Measurements from ENCODE around the gene WIZ.
A peak's percentile ranks its signal among the peaks of the same experiment; 100 is the strongest.
"Not testable (repeated sequence)": the region's sequence is repeated elsewhere in the genome, so short reads cannot be mapped to it uniquely, and the experiment has no call there.

WIZ gene

GRCh38 chr19:15429825-15430467 is 19.8 kb downstream of the WIZ start:
- no peak for DNase-seq (ENCODE audit: low read depth in 2 of 3, low spot score in 2 of 3)

GRCh38 chr19:15428956-15429824 is 20.6 kb downstream of the WIZ start:
- no peak for DNase-seq (ENCODE audit: low read depth in 2 of 3, low spot score in 2 of 3)

DNA sequence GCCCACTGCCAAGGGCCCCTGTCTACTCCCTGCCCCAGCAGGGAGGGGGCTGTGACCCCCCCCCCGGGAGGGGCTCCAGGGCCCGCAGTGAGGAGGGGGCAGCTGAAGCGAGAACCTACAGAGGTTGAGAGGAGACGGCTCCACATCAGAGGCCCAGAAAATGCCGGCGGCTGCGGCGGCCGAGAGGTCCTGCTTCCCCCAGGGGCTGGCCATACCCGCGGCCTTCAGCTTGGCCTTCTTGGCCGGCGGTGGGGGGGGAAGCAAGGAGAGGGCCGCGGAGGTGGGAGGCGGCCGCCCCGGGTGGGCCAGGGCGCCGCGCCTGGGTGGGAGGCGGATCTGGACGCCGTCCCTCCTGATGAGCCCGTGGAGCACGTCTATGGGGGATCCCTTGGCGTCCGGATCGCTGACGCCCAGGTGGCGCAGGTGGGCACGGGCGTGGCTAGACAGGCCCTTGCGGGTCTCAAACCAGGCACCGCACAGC is 21.7 kb downstream of the WIZ start:
- no peak for DNase-seq (ENCODE audit: low read depth in 2 of 3, low spot score in 2 of 3)

DNA sequence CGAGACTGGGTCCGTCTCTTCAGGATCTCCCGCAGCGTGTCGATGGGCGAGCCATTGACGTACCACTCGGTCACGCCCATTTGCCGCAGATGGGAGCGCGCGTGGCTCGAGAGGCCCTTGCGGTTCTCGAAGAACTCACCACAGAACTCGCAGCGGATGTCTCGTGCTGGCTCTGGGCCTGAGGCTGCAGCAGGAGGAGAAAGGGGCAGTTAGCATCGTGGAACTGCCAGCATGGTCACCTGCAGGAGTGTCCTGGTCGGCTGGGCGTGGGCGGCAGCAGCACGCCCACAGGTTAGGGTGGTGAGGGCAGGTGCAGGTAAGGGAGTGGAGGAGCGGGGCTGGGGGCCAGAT is 22.4 kb downstream of the WIZ start:
- DNase-seq (ENCODE audit: low read depth in 2 of 3, low spot score in 2 of 3), result no peak

GRCh38 chr19:15426485-15427349 is 23.0 kb downstream of the WIZ start:
- no peak for DNase-seq (ENCODE audit: low read depth in 2 of 3, low spot score in 2 of 3)

DNA sequence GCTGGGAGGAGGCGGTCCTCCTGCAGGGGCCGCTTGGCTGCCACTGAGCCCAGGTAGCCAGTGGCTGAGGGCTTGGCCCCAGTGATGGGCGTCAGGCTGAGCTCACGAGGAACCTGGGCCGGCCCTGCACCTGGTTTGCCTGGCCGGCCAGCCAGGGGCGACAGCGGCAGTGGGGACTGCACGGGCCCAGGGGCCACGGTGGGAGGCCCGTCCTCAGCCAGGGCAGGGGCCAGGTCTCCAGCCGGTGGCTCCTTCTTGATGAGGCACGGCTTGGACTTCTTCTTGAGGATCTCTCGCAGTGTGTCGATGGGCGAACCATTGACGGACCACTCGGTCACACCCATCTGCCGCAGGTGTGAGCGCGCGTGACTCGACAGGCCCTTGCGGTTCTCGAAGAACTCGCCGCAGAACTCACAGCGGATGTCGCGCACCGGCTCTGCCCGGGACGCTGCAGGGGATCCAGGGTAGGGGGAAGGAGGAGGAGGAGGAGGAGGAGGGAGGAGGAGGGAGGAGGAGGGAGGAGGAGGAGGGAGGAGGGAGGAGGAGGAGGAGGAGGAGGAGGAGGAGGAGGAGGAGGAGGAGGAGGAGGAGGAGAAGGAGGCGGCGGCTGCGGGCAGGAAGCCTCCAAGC is 24.3 kb downstream of the WIZ start:
- DNase-seq (ENCODE audit: low read depth in 2 of 3, low spot score in 2 of 3), result no peak

DNA sequence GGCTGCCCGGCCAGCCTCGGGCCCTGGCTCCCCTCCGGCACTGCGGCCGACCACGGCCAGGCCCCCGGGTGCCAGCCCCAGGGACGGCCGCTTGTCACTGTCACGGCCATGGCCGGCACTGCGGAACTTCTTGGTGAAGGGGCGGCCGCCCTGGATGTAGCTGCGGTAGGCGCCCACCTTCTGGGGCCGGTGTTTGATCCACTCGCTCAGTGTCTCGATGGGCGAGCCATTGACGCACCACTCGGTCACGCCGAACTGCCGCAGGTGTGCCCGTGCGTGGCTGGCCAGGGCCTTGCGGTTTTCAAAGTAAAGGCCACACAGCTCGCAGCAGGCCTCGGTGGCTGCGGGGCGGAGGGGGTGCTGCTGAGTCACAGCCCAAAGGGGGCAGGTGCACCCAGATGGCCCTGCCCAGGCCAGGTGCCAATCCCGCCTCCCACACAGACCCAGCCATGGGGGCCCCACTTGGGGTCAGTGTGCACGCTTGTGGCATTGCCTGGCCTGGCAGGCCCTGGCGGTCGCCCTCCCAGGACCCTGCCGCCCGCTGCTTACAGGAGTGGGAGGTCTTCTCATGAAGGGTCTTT is 25.0 kb downstream of the WIZ start:
- no peak for DNase-seq (ENCODE audit: low read depth in 2 of 3, low spot score in 2 of 3)

DNA sequence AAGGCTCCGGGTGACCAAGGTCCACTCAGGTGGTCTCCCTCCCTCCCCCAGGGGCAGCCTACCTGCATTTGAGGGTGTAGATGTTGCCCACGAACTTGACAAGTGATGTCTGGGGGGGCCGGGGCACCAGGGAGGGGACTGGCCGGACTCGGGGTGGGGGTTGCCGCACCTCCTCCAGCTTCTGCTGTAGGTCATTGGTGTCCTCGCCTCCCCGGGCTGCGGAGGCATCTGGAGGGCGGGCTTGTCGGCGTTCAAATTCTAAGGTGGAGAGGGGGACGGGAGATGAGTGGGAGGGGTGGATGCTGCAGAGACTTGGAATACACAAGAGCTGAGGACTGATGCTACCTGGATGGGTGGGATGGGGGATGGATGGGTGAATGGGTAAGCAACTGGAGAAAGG is 25.6 kb downstream of the WIZ start:
- DNase-seq (ENCODE audit: low read depth in 2 of 3, low spot score in 2 of 3), result no peak

DNA sequence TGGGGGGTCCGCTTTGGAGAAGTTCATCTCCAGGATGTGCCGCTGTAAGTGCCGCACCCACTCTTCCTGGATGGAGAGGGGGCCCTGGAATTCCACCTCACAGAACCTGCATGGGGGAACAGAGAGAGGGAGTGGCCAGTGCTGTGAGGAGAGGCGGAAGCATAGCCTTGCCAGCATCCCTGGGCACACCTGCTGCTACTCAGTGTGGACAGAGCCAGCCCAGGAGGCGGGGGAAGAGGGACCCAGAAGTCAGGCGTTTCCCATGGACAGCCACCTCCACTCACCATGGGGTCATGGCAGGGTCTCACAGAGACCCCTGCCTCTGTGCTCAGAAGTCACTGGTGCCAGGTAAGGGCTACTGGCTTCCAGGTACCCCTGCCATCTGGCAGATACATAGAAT is 26.6 kb downstream of the WIZ start:
- no peak for DNase-seq (ENCODE audit: low read depth in 2 of 3, low spot score in 2 of 3)

DNA sequence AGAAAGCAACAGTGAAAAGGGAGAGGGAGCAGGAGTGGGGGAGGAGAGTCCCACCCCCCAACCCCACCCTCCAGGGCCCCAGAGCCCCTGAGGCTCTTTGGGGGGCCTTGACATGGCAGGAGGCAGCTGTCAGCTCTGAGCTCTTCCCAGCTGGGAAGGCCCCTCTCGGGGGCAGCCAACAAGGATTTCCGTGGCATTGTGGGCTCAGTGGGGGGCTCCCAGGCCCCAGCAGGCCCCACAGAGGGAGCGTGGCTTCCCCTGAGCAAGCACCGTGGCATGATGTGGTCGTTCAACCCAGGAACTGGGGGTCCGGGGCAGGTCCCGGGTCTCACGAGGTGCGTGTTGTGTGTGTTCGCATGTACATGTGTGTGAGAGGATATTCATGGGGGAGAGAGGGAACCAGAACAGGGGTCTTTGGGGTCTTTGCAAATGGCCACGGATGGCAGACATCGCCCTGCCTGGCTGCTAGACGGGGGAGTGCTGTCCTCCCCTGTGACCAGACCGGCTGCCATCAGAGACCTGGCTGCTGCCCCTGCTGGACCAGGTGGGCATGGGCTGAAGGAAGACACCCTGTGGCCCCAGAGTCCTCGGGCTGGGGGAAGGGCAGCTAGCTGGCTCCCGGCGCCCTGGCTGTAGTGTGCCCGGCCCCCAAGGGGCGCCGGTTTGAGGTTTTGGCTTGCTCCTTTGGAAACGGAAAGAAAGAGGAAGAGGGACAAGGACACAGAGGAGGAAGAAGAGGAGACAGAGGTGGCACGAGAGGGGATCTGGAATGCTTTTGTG is 27.3 kb downstream of the WIZ start:
- no peak for DNase-seq (ENCODE audit: low read depth in 2 of 3, low spot score in 2 of 3)

DNA sequence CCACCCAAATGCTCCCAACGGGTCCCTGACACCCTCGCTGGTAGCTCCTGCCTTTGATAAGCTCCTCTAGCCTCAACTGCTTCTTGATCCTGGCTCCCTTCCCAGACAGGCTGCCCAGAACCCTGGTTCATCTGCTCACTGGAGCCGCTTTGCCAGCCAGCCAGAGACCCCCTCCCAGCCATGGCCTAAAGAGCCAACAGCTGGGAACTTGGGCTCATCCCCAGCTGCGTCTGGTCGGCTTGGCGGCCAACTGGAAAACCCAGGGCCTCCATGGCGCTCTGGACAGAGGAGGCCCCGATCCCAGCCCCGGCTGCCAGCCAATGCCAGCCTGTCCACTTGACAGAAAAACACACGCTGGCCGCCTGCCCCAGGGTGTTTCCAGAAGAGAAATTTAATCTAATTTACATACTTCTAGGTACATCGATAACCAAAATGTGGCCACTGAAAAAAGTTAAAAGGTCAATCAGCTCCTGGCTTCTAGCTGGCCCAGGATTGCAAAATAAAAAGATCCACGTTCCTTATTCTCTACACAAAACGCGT is 28.0 kb downstream of the WIZ start:
- DNase-seq (ENCODE audit: low read depth in 2 of 3, low spot score in 2 of 3), result no peak

DNA sequence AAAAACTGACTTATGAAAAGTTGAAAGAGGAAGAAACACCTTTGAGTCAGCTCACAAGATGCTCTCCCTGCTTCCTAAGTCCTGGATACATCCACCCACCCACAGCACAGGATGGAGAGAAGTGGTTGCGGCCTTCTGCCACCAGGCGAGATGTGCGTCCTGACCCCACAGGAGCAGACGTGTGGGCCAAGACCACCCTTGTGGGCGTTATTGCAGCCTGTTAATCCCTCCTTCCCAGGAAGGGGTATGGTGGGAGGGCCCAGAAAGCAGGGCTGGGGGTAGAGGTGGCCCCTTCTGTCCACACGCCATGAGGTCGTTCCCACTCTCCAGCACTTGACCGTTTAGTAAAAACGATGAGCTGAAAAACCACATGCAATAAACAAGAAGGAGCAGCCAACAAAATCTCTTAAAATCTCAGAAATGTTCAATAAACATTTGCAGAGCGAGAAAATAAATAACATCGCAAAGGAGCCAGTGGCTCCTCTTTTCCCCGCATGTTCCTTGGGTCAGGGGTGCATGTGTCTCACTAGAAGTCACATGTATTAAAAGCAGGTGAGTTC is 28.5 kb downstream of the WIZ start:
- no peak for DNase-seq (ENCODE audit: low read depth in 2 of 3, low spot score in 2 of 3)

DNA sequence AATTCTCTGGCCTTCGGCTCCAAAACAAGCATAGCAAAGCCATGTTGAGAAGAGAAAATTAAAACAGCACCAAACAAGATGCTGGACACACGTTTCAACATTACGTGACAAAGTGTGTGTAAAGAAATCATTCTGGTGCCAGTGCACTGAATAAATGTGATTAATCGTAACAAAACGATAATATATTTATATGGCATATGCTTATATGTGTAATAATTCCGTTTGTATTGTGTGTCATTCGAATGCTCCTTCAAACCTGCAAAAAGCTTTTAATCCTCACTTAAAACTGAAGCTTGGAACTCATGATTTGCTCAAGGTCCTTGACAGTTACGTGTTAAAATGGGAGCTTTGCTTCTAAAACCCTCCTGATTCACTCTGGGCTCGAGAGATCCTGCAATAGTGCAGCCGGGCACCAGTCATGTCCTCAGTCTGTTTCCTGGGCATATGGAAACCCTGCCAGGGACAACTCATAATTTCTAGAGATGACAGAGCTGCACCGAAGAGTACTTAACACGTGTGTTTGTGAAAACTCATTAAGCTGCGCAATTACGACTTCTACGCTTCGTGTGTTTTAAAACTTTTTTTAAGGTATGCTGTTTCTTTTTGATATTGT is 30.2 kb downstream of the WIZ start:
- no peak for DNase-seq (ENCODE audit: low read depth in 2 of 3, low spot score in 2 of 3)

- DNase-seq (ENCODE audit: low read depth in 2 of 3, low spot score in 2 of 3), result peak; percentile 91 to 94 (median 93)
These were observed 31.0 kb downstream of the WIZ start, which contains the start of gene AKAP8L for GRCh38 chr19:15418579-15419412. TSS of gene AKAP8L (minus strand) at chr19:15418988. CDS start at chr19:15418923, 65 bp downstream.

- DNase-seq (ENCODE audit: low read depth in 2 of 3, low spot score in 2 of 3), result no peak
These were observed 31.6 kb downstream of the WIZ start for GRCh38 chr19:15418231-15418578.

GRCh38 chr19:15417699-15418098 is 32.1 kb downstream of the WIZ start:
- no peak for DNase-seq (ENCODE audit: low read depth in 2 of 3, low spot score in 2 of 3)

DNA sequence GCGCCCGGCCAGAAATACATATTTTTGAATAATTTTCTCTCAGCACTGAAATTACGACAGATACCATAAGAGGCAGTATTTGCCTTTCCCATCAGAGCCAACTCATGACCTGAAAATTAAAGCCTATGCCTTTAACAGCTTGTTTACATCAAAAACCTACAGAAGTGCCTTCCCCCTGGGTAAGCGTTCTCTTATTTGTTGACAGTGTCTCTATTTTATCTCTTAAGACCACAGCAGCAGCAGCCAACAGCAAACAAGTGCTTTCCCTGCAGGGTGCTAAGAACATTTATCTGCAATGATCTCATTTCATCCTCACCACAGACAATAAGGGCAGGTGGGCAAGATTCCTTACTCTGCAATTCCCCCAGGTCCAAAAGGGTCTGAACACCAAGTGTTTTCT is 36.9 kb downstream of the WIZ start:
- no peak for DNase-seq (ENCODE audit: low read depth in 2 of 3, low spot score in 2 of 3)

DNA sequence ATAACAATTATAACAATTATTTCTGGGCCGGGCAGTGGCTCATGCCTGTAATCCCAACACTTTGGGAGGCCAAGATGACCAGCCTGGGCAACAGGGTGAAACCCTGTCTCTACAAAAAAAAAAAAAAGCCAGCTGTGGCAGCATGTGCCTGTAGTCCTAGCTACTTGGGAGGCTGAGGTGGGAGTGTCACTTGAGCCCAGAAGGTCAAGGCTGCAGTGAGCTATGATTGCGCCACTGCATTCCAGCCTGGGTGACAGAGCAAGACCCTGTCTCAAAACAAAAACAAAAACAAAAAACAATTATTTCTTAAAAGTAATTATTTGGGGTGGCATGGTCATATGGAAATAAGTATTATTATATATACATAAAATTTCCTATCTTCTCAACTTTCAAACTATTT is 38.4 kb downstream of the WIZ start:
- DNase-seq (ENCODE audit: low read depth in 2 of 3, low spot score in 2 of 3), result not testable (repeated sequence)
